Calu3 (cell line): ENCODE measurements around the gene USP50. TPM values are rescaled to one million over a fixed set of nuclear protein-coding genes. Genes with fewer than 3 reads are reported as not detected.

Source experiments
- BruUV-seq: library from RNA; stranded (reverse); fragments of 400-500 nt; replicated peaks from 2 replicates; lab custom pipeline; 2021; lab: Mats Ljungman, UMichigan
- CTCF ChIA-PET: fragments of 300-600 bp; sonication (Branson Sonifier 250); formaldehyde crosslinking; loops from one replicate; lab custom pipeline; 2022; ENCODE audit warnings: antibody characterized with exemption; lab: Charles Lee
- DNase-seq: peaks from one replicate; pipeline ENCODE4 v3.0.0; 2022
- H3K27ac Mint-ChIP-seq: one replicate; pipeline ENCODE4 v1.8.0; 2022; ENCODE audit warnings: mixed read lengths; ENCODE audit not compliant: unreplicated experiment
- H3K27me3 Mint-ChIP-seq: one replicate; pipeline ENCODE4 v1.8.0; 2022; ENCODE audit warnings: mixed read lengths; ENCODE audit not compliant: unreplicated experiment
- H3K36me3 Mint-ChIP-seq: one replicate; pipeline ENCODE4 v1.8.0; 2022; ENCODE audit warnings: mild to moderate bottlenecking, moderate library complexity, mixed read lengths; ENCODE audit not compliant: insufficient read depth, unreplicated experiment
- H3K4me1 Mint-ChIP-seq: one replicate; pipeline ENCODE4 v1.8.0; 2022; ENCODE audit warnings: mild to moderate bottlenecking, low read depth, mixed read lengths; ENCODE audit not compliant: unreplicated experiment
- H3K4me3 Mint-ChIP-seq: one replicate; pipeline ENCODE4 v1.8.0; 2022; ENCODE audit warnings: mild to moderate bottlenecking, low read depth, moderate library complexity, mixed read lengths; ENCODE audit not compliant: unreplicated experiment
- H3K9me3 Mint-ChIP-seq: one replicate; pipeline ENCODE4 v1.8.0; 2022; ENCODE audit warnings: low read depth, mixed read lengths; ENCODE audit not compliant: unreplicated experiment
- intact Hi-C: fragments of 100-400 bp; cut with micrococcal nuclease; formaldehyde crosslinking; loops from one replicate; pipeline ENCODE4 v1.10.0; 2022; ENCODE audit not compliant: unreplicated experiment
- total RNA-seq: library from RNA; stranded (reverse); gene quantifications from 2 replicates; pipeline ENCODE4 v1.2.3, GENCODE V29; 2022
- TF ChIP-seq, protein P1 (sequence below): fragments of 200-600 bp; IDR thresholded peaks from one replicate; pipeline ENCODE4 v1.8.0; 2022; ENCODE audit warnings: antibody characterized with exemption; ENCODE audit not compliant: unreplicated experiment

The USP50 gene
- total RNA-seq, 1 experiment from 2014 or later = not detected

DNA sequence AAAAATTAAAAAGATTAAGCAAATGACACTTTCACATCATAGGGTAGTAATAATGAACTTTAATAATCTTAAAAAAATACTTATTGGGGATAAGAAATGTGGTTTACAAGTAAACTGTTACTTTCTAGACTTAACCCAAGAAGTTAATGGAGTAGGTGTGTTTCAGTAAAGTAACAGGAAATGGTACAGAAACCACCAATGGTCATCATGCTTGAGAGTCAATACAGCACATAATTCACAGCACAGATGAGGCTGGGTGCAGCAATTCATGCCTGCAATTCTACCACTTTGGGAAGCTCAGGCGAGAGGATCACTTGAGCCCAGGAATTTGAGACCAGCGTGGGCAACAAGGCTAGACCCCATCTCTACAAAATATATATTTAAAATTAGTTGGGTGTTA, 11.5 kb upstream of the USP50 start:
- no TSS peak for BruUV-seq
- DNase-seq = no peak
- Mint-ChIP-seq H3K4me1 (no peaks in the 10 kb centered on the region), H3K36me3 (peaks cover 31% of the 10 kb centered on the region), H3K9me3 (no peaks in the 10 kb centered on the region), H3K27me3 (no peaks in the 10 kb centered on the region), H3K27ac (no peak overlapping the region), H3K4me3 (no peak overlapping the region)
- intact Hi-C loops = no loop called here
- TF ChIP-seq, protein P1, sequence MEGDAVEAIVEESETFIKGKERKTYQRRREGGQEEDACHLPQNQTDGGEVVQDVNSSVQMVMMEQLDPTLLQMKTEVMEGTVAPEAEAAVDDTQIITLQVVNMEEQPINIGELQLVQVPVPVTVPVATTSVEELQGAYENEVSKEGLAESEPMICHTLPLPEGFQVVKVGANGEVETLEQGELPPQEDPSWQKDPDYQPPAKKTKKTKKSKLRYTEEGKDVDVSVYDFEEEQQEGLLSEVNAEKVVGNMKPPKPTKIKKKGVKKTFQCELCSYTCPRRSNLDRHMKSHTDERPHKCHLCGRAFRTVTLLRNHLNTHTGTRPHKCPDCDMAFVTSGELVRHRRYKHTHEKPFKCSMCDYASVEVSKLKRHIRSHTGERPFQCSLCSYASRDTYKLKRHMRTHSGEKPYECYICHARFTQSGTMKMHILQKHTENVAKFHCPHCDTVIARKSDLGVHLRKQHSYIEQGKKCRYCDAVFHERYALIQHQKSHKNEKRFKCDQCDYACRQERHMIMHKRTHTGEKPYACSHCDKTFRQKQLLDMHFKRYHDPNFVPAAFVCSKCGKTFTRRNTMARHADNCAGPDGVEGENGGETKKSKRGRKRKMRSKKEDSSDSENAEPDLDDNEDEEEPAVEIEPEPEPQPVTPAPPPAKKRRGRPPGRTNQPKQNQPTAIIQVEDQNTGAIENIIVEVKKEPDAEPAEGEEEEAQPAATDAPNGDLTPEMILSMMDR = no peak
- CTCF ChIA-PET = interaction anchor here (0.6 kb wide), 1 partner anchor 19 kb away, joined by 4 read pairs; no protein-coding TSS in a partner anchor

DNA sequence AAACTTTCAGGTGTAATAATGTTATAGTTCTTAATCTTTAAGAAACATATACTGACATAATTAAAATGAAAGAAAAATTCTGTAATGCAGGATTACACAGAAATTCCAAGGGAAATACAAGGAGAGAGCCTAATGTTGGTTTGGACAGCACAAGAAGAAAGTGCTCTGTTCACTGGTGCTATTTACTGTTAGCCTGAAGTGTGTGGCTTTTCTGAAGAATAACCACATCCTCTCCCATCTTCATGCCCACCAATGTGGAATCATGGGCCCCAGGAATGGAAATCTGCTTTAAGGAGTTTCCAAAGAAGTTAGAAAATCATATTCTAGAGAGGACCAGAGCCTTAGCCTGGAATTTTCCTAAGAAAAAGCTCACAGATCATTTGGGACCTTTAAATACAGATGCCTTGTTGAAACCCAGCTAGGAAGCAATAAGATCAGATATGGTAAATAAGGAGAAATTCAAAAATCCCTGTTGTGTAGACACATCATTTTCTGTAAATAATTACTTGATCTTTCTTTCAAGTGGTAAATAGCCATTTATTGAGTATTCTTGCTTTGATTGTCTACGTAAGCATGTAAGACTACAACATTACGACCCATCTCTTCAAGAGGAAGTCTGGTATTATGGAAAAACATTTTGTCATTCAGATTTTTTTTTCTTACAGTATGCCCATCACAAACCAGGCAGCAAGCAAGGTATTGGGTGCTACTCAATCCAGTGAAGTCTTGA, 10.3 kb upstream of the USP50 start:
- Mint-ChIP-seq H3K4me1 (no peaks in the 10 kb centered on the region), H3K36me3 (peaks cover 23% of the 10 kb centered on the region), H3K27me3 (no peaks in the 10 kb centered on the region), H3K9me3 (no peaks in the 10 kb centered on the region), H3K4me3 (no peak overlapping the region), H3K27ac (no peak overlapping the region)
- CTCF ChIA-PET = no interaction called here
- TF ChIP-seq, protein P1 = no peak
- no peak for DNase-seq
- no TSS peak for BruUV-seq
- intact Hi-C loops = no loop called here

DNA sequence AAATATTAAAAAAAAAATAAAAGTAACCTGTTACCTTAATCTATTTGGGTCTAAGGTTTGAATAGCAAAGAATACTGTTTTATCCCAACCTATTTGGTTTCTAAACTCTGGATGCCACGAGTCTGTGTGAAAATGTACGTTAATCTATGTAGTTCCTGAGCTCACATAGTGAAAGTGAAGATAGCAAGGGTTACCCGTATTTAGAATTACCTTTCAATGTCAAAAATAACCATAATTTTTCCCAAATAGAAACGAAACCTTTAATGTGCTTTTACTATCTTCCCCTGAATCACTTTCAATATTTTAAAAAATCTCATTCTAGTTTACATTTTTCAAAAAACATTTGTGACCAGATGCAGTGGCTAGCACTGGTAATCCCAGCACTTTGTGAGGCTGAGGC, 5.8 kb upstream of the USP50 start:
- Mint-ChIP-seq H3K27ac (no peak overlapping the region), H3K9me3 (no peaks in the 10 kb centered on the region), H3K27me3 (no peaks in the 10 kb centered on the region), H3K36me3 (peaks cover 17% of the 10 kb centered on the region), H3K4me1 (no peaks in the 10 kb centered on the region), H3K4me3 (no peak overlapping the region)
- TF ChIP-seq, protein P1 = no peak
- intact Hi-C loops = no loop called here
- no peak for DNase-seq
- CTCF ChIA-PET = no interaction called here
- BruUV-seq = no TSS peak

DNA sequence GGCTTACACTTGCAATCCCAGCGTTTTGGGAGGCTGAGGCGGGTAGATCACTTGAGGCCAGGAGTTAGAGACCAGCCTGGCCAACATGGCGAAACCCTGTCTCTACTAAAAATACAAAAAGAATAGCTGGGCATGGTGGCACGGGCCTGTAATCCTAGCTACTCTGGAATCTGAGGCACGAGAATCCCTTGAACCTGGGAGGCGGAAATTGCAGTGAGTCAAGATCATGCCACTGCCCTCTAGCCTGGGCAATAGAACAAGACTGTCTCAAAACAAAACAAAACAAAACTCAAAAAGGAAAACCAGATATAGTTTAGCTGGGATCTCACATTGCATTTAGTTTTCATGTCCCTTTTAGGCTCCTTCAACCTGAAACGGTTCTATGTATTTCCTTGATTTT, 2.9 kb upstream of the USP50 start:
- CTCF ChIA-PET = no interaction called here
- Mint-ChIP-seq H3K36me3 (peaks cover 17% of the 10 kb centered on the region), H3K27ac (no peak overlapping the region), H3K4me1 (no peaks in the 10 kb centered on the region), H3K4me3 (no peak overlapping the region), H3K27me3 (peaks cover 7% of the 10 kb centered on the region), H3K9me3 (no peaks in the 10 kb centered on the region)
- no peak for DNase-seq
- intact Hi-C loops = no loop called here
- BruUV-seq = no TSS peak
- TF ChIP-seq, protein P1 = no peak
